Endodermal cell (in vitro differentiated cells): ENCODE results near the gene CUL3. TPM values are rescaled to one million over a fixed set of nuclear protein-coding genes. Genes with fewer than 3 reads are reported as not detected.

ENCODE experiments used
- DNase-seq: peaks from one replicate; pipeline ENCODE4 v3.0.0-alpha.2; 2017
- H3K27ac ChIP-seq: 2 replicates; pipeline ENCODE4 v1.5.1; 2013; ENCODE audit warnings: mild to moderate bottlenecking, low read depth, low read length, moderate library complexity
- H3K27me3 ChIP-seq: 2 replicates; pipeline ENCODE4 v1.6.1; 2013; ENCODE audit warnings: mild to moderate bottlenecking, low read length, moderate library complexity; ENCODE audit not compliant: insufficient read depth, control insufficient read depth, poor library complexity, severe bottlenecking
- H3K36me3 ChIP-seq: 2 replicates; pipeline ENCODE4 v1.7.0; 2013; ENCODE audit warnings: mild to moderate bottlenecking, low read length, moderate library complexity; ENCODE audit not compliant: control insufficient read depth, insufficient read depth
- H3K4me1 ChIP-seq: one replicate; pipeline ENCODE4 v1.7.0; 2013; ENCODE audit warnings: low read length; ENCODE audit not compliant: control insufficient read depth, insufficient read depth
- H3K4me3 ChIP-seq: 2 replicates; pipeline ENCODE4 v1.5.1; 2013; ENCODE audit warnings: mild to moderate bottlenecking, low read length, moderate library complexity
- H3K9ac ChIP-seq: 2 replicates; pipeline ENCODE4 v1.6.1; 2013; ENCODE audit warnings: mild to moderate bottlenecking, low read length, moderate library complexity; ENCODE audit not compliant: poor library complexity, severe bottlenecking; ENCODE audit errors: extremely low read depth
- H3K9me3 ChIP-seq: 2 replicates; pipeline ENCODE4 v1.6.1; 2013; ENCODE audit warnings: mild to moderate bottlenecking, low read length, moderate library complexity; ENCODE audit not compliant: control insufficient read depth
- H3K27ac Mint-ChIP-seq: 2 replicates; pipeline ENCODE4 v1.8.0; 2020; ENCODE audit warnings: mixed read lengths
- H3K27me3 Mint-ChIP-seq: 2 replicates; pipeline ENCODE4 v1.8.0; 2021; ENCODE audit warnings: mild to moderate bottlenecking, mixed read lengths; ENCODE audit not compliant: insufficient read depth
- H3K36me3 Mint-ChIP-seq: 2 replicates; pipeline ENCODE4 v1.8.0; 2020; ENCODE audit warnings: low read depth, mixed read lengths
- H3K4me1 Mint-ChIP-seq: 2 replicates; pipeline ENCODE4 v1.8.0; 2020; ENCODE audit warnings: mixed read lengths
- H3K4me3 Mint-ChIP-seq: 2 replicates; pipeline ENCODE4 v1.8.0; 2020; ENCODE audit warnings: mild to moderate bottlenecking, moderate library complexity, mixed read lengths
- H3K9me3 Mint-ChIP-seq: 2 replicates; pipeline ENCODE4 v1.8.0; 2020; ENCODE audit warnings: mild to moderate bottlenecking, mixed read lengths
- WGBS, 2 experiments: methylation state at CpG; one replicate each; pipeline versions ENCODE4 v1.1.5 to v1.1.7; 2013; ENCODE audit warnings: missing lambda C conversion rate in 2 of 2, mixed read lengths in 1 of 2; ENCODE audit not compliant: insufficient coverage in 1 of 2, insufficient read length in 1 of 2; 5-methylcytosine and 5-hydroxymethylcytosine counted together
- total RNA-seq, 2 donors: library from RNA; stranded (reverse); fragmentation: NEBNext Ultra II Directional in 1 of 2; extraction: Animal tissue kit (Norgen Biotek cat#: 25700) in 1 of 2; gene quantifications; 2 replicates in 1 of 2; 3 replicates in 1 of 2; pipeline ENCODE4 v1.2.1, GENCODE V29; 2021
- TF ChIP-seq, protein P1 (sequence below): fragments of 200-600 bp; sonication (generic); conservative IDR thresholded peaks from 2 replicates; pipeline ENCODE4 v1.5.0; 2021; ENCODE audit warnings: antibody characterized with exemption, mild to moderate bottlenecking

CUL3 gene
- total RNA-seq, 2 donors from 2014 or later, result 78.4 to 89.9 TPM

DNA sequence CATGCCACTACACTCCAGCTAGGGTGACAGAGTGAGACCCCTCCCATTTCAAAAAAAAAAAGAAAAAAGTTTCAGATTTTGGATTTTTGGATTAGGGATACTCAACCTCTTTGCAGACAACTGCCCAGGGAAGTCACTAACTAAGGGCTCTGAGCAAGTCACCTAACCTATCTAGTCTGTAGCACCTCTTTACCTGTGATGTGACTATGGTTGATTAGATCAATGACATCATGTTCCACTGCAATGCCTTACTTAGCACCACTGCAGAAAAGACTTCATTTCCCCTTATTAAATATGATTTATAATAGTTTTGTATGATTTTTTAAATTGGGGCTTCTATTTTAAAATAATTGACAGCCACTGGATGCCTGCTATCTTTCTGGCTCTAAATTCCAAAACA lies 41.2 kb downstream of the CUL3 start:
- Histone ChIP-seq H3K27me3 (no peaks in the 10 kb centered on the region), H3K4me1 (no peaks in the 10 kb centered on the region), H3K27ac (no peak overlapping the region), H3K9me3 (no peaks in the 10 kb centered on the region), H3K4me3 (no peak overlapping the region), H3K36me3 (peaks cover 54% of the 10 kb centered on the region), H3K9ac (no peak overlapping the region)
- peaks cover 41% of the 10 kb centered on the region for H3K36me3 Mint-ChIP-seq
- no peak overlapping the region for H3K27ac Mint-ChIP-seq
- DNase-seq, result no peak
- no peaks in the 10 kb centered on the region for H3K4me1 Mint-ChIP-seq
- TF ChIP-seq, protein P1, sequence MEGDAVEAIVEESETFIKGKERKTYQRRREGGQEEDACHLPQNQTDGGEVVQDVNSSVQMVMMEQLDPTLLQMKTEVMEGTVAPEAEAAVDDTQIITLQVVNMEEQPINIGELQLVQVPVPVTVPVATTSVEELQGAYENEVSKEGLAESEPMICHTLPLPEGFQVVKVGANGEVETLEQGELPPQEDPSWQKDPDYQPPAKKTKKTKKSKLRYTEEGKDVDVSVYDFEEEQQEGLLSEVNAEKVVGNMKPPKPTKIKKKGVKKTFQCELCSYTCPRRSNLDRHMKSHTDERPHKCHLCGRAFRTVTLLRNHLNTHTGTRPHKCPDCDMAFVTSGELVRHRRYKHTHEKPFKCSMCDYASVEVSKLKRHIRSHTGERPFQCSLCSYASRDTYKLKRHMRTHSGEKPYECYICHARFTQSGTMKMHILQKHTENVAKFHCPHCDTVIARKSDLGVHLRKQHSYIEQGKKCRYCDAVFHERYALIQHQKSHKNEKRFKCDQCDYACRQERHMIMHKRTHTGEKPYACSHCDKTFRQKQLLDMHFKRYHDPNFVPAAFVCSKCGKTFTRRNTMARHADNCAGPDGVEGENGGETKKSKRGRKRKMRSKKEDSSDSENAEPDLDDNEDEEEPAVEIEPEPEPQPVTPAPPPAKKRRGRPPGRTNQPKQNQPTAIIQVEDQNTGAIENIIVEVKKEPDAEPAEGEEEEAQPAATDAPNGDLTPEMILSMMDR, result no peak
- H3K4me3 Mint-ChIP-seq, result no peak overlapping the region
- no peaks in the 10 kb centered on the region for H3K27me3 Mint-ChIP-seq
- H3K9me3 Mint-ChIP-seq, result no peaks in the 10 kb centered on the region

- H3K4me3 Mint-ChIP-seq, result no peak overlapping the region
- Histone ChIP-seq H3K9me3 (no peaks in the 10 kb centered on the region), H3K27ac (no peak overlapping the region), H3K27me3 (no peaks in the 10 kb centered on the region), H3K4me3 (no peak overlapping the region), H3K9ac (no peak overlapping the region), H3K36me3 (peaks cover 53% of the 10 kb centered on the region), H3K4me1 (no peaks in the 10 kb centered on the region)
- no peak overlapping the region for H3K27ac Mint-ChIP-seq
- H3K9me3 Mint-ChIP-seq, result no peaks in the 10 kb centered on the region
- no peaks in the 10 kb centered on the region for H3K27me3 Mint-ChIP-seq
- H3K4me1 Mint-ChIP-seq, result no peaks in the 10 kb centered on the region
- H3K36me3 Mint-ChIP-seq, result peaks cover 41% of the 10 kb centered on the region
- no peak for DNase-seq
- WGBS, 2 experiments, result 93% methylated on average over 4 of the region's 4 CpGs; no CpG with 5 or more reads in 1 of the 2 experiments
- TF ChIP-seq, protein P1, result no peak
These were observed 46.5 kb downstream of the CUL3 start for GRCh38 chr2:224538561-224539138.

GRCh38 chr2:224532931-224533330 lies 52.2 kb downstream of the CUL3 start:
- no peaks in the 10 kb centered on the region for H3K27me3 ChIP-seq
- TF ChIP-seq, protein P1, result no peak
- no peak overlapping the region for H3K4me3 Mint-ChIP-seq
- no peak overlapping the region for H3K27ac ChIP-seq
- H3K27ac Mint-ChIP-seq, result no peak overlapping the region
- no peaks in the 10 kb centered on the region for H3K27me3 Mint-ChIP-seq
- H3K4me3 ChIP-seq, result no peak overlapping the region
- H3K9me3 Mint-ChIP-seq, result peaks cover 6% of the 10 kb centered on the region
- peaks cover 30% of the 10 kb centered on the region for H3K36me3 Mint-ChIP-seq
- no peak overlapping the region for H3K9ac ChIP-seq
- H3K9me3 ChIP-seq, result no peaks in the 10 kb centered on the region
- peaks cover 6% of the 10 kb centered on the region for H3K4me1 Mint-ChIP-seq
- DNase-seq, result no peak
- peaks cover 58% of the 10 kb centered on the region for H3K36me3 ChIP-seq
- no peaks in the 10 kb centered on the region for H3K4me1 ChIP-seq
- WGBS, 2 experiments, result 95 to 99% methylated on average over 3 of the region's 3 CpGs
